CD4-positive, alpha-beta T cell treated with Interleukin-15 for 1 hour (primary cell): Measurements from ENCODE around the gene ARHGAP24.

ENCODE experiments used
- DNase-seq: peaks from one replicate; pipeline ENCODE4 v3.0.0-alpha.2; 2020

The ARHGAP24 gene

GRCh38 chr4:85591406-85592098 lies 116.6 kb downstream of the ARHGAP24 start:
- DNase-seq = no peak

- no peak for DNase-seq
Measured at GRCh38 chr4:85595098-85595775, 120.3 kb downstream of the ARHGAP24 start.

GRCh38 chr4:85595796-85596559 lies 121.0 kb downstream of the ARHGAP24 start:
- DNase-seq = no peak

- DNase-seq = no peak
Measured at GRCh38 chr4:85598936-85599335, 124.0 kb downstream of the ARHGAP24 start.

GRCh38 chr4:85600501-85600900 lies 125.6 kb downstream of the ARHGAP24 start:
- no peak for DNase-seq

GRCh38 chr4:85603437-85604336 lies 128.7 kb downstream of the ARHGAP24 start:
- no peak for DNase-seq

- DNase-seq = no peak
Measured at GRCh38 chr4:85606505-85606904, 131.6 kb downstream of the ARHGAP24 start.

GRCh38 chr4:85607624-85608023 lies 132.7 kb downstream of the ARHGAP24 start:
- DNase-seq = peak; percentile 78

- no peak for DNase-seq
Measured at GRCh38 chr4:85610450-85610849, 135.5 kb downstream of the ARHGAP24 start.

GRCh38 chr4:85611661-85612060 lies 136.7 kb downstream of the ARHGAP24 start:
- DNase-seq = no peak

- DNase-seq = no peak
Measured at GRCh38 chr4:85613901-85614300, 139.0 kb downstream of the ARHGAP24 start.

GRCh38 chr4:85615952-85616351 lies 141.0 kb downstream of the ARHGAP24 start:
- no peak for DNase-seq

- DNase-seq = no peak
Measured at GRCh38 chr4:85617202-85617601, 142.3 kb downstream of the ARHGAP24 start.

GRCh38 chr4:85632981-85633380 lies 158.0 kb downstream of the ARHGAP24 start:
- no peak for DNase-seq

- no peak for DNase-seq
Measured at GRCh38 chr4:85637778-85638177, 162.8 kb downstream of the ARHGAP24 start.

- no peak for DNase-seq
Measured at GRCh38 chr4:85639946-85640345, 165.0 kb downstream of the ARHGAP24 start.

GRCh38 chr4:85642356-85643100 lies 167.6 kb downstream of the ARHGAP24 start:
- no peak for DNase-seq

- DNase-seq = no peak
Measured at GRCh38 chr4:85644061-85644460, 169.1 kb downstream of the ARHGAP24 start.

- DNase-seq = no peak
Measured at GRCh38 chr4:85650908-85651307, 176.0 kb downstream of the ARHGAP24 start.

GRCh38 chr4:85656759-85657505 lies 182.0 kb downstream of the ARHGAP24 start:
- no peak for DNase-seq

GRCh38 chr4:85658766-85659439 lies 184.0 kb downstream of the ARHGAP24 start:
- no peak for DNase-seq
